Measurements from ENCODE around the gene PCSK1N.

- TF ChIP-seq EP300 (IDR thresholded peaks at IDR 0.05; ENCODE audit: borderline replicate concordance): no peak
- no peak for TF ChIP-seq REST (IDR thresholded peaks at IDR 0.05; ENCODE audit: low read depth)
- no peak for TF ChIP-seq MAX (IDR thresholded peaks at IDR 0.05)
- no peak for TF ChIP-seq TAF1 (IDR thresholded peaks at IDR 0.05; ENCODE audit: low read depth)
- TF ChIP-seq EGR1 (IDR thresholded peaks at IDR 0.05): no peak
- TF ChIP-seq RAD21 (IDR thresholded peaks at IDR 0.05; ENCODE audit: low read depth): no peak
- no peak for TF ChIP-seq CREB1 (IDR thresholded peaks at IDR 0.05; ENCODE audit: low read depth)
- TF ChIP-seq USF1 (IDR thresholded peaks at IDR 0.05): no peak
- TF ChIP-seq NFIC (IDR thresholded peaks at IDR 0.05): no peak
Measured at GRCh38 chrX:48829016-48829735, 6.2 kb downstream of the PCSK1N start.

Data from Ishikawa (cell line).